Stimulated activated CD4-positive, alpha-beta T cell treated with anti-CD3 and anti-CD28 coated beads, TNF-alpha, amount 100 ng/mL, for 1 hour (primary cell): Measurements from ENCODE around the gene DLG2.

Experiments used
- DNase-seq, 3 donors: peaks; one replicate each; pipeline ENCODE4 v3.0.0-alpha.2; 2020; ENCODE audit warnings: low read depth in 3 of 3, low spot score in 1 of 3

Gene DLG2

GRCh38 chr11:84518631-84519183, 1108.4 kb downstream of the DLG2 start:
- no peak for DNase-seq

GRCh38 chr11:84514436-84514835, 1112.7 kb downstream of the DLG2 start:
- no peak for DNase-seq

- no peak for DNase-seq
These were observed 1123.6 kb downstream of the DLG2 start for GRCh38 chr11:84503503-84503902.

GRCh38 chr11:84501750-84502149, 1125.4 kb downstream of the DLG2 start:
- DNase-seq = no peak

GRCh38 chr11:84497981-84498411, 1129.1 kb downstream of the DLG2 start:
- no peak for DNase-seq

GRCh38 chr11:84497181-84497580, 1130.0 kb downstream of the DLG2 start:
- DNase-seq = no peak

GRCh38 chr11:84496122-84496521, 1131.0 kb downstream of the DLG2 start:
- DNase-seq = no peak

- no peak for DNase-seq
These were observed 1147.0 kb downstream of the DLG2 start for GRCh38 chr11:84480131-84480530.

- no peak for DNase-seq
These were observed 1150.6 kb downstream of the DLG2 start for GRCh38 chr11:84476581-84476980.

GRCh38 chr11:84471501-84471900, 1155.6 kb downstream of the DLG2 start:
- no peak for DNase-seq

GRCh38 chr11:84468235-84468634, 1158.9 kb downstream of the DLG2 start:
- DNase-seq = no peak

GRCh38 chr11:84465040-84465439, 1162.1 kb downstream of the DLG2 start:
- no peak for DNase-seq

- no peak for DNase-seq
These were observed 1171.5 kb downstream of the DLG2 start for GRCh38 chr11:84455691-84456090.

GRCh38 chr11:84452211-84452610, 1174.9 kb downstream of the DLG2 start:
- DNase-seq = no peak

GRCh38 chr11:84438565-84438964, 1188.6 kb downstream of the DLG2 start:
- DNase-seq = no peak

GRCh38 chr11:84437071-84437980, 1189.8 kb downstream of the DLG2 start:
- DNase-seq = no peak

- DNase-seq = no peak
These were observed 1196.5 kb downstream of the DLG2 start for GRCh38 chr11:84430661-84431060.

- no peak for DNase-seq
These were observed 1201.5 kb downstream of the DLG2 start for GRCh38 chr11:84425673-84426072.

- no peak for DNase-seq
These were observed 1206.9 kb downstream of the DLG2 start for GRCh38 chr11:84420271-84420670.

GRCh38 chr11:84419616-84420015, 1207.5 kb downstream of the DLG2 start:
- no peak for DNase-seq

- no peak for DNase-seq
These were observed 1212.2 kb downstream of the DLG2 start for GRCh38 chr11:84414920-84415319.

- DNase-seq = no peak
These were observed 1213.6 kb downstream of the DLG2 start for GRCh38 chr11:84413549-84413948.

- no peak for DNase-seq
These were observed 1214.3 kb downstream of the DLG2 start for GRCh38 chr11:84412862-84413261.
